PC-9 (cell line): Measurements from ENCODE around the gene DNAAF5. TPM values are rescaled to one million over a fixed set of nuclear protein-coding genes. Genes with fewer than 3 reads are reported as not detected.

Experiments used
- BruUV-seq: library from RNA; stranded (reverse); fragments of 400-500 nt; replicated peaks from 2 replicates; lab custom pipeline; 2021; lab: Mats Ljungman, UMichigan
- CTCF ChIA-PET: fragments of 300-600 bp; sonication (Branson Sonifier 250); formaldehyde crosslinking; loops from one replicate; lab custom pipeline; 2022; ENCODE audit warnings: antibody characterized with exemption; lab: Charles Lee
- POLR2A ChIA-PET: fragments of 300-600 bp; sonication (Branson Sonifier 250); formaldehyde crosslinking; loops from one replicate; lab custom pipeline; 2022; ENCODE audit warnings: antibody characterized with exemption; ENCODE audit not compliant: unreplicated experiment; lab: Charles Lee
- DNase-seq, 2 experiments: peaks; one replicate each; pipeline versions ENCODE4 v3.0.0 to v3.0.0-alpha.2; 2015 to 2022; ENCODE audit warnings: mixed read lengths in 1 of 2
- H2AFZ ChIP-seq: fragments of 200-600 bp; sonication (generic); 2 replicates; pipeline ENCODE4 v1.8.1; 2017; ENCODE audit warnings: antibody characterized with exemption
- H3F3A ChIP-seq: fragments of 200-600 bp; sonication (generic); 2 replicates; pipeline ENCODE4 v1.8.1; 2017; ENCODE audit warnings: antibody characterized with exemption, mild to moderate bottlenecking, low read depth; ENCODE audit not compliant: insufficient read depth
- H3K27ac ChIP-seq: fragments of 200-600 bp; sonication (generic); 2 replicates; pipeline ENCODE4 v1.6.1; 2016; ENCODE audit warnings: mixed run types
- H3K27me3 ChIP-seq: fragments of 200-600 bp; sonication (generic); 2 replicates; pipeline ENCODE4 v1.6.1; 2016; ENCODE audit warnings: low read depth, mixed run types; ENCODE audit not compliant: insufficient read depth
- H3K36me3 ChIP-seq: fragments of 200-600 bp; sonication (generic); 2 replicates; pipeline ENCODE4 v1.6.1; 2016; ENCODE audit warnings: low read depth, mixed run types
- H3K4me1 ChIP-seq: fragments of 200-600 bp; sonication (generic); replicated peaks from 2 replicates; pipeline ENCODE4 v1.6.1; 2016; ENCODE audit warnings: mixed run types; ENCODE audit not compliant: insufficient read depth
- H3K4me2 ChIP-seq: fragments of 200-600 bp; sonication (generic); 2 replicates; pipeline ENCODE4 v1.6.1; 2017; ENCODE audit warnings: mixed run types
- H3K4me3 ChIP-seq: fragments of 200-600 bp; sonication (generic); 2 replicates; pipeline ENCODE4 v1.6.1; 2016; ENCODE audit warnings: mixed run types
- H3K79me2 ChIP-seq: fragments of 200-600 bp; sonication (generic); 2 replicates; pipeline ENCODE4 v1.6.1; 2017; ENCODE audit warnings: low read depth, mixed run types
- H3K9me2 ChIP-seq: fragments of 200-600 bp; sonication (generic); 2 replicates; pipeline ENCODE4 v1.8.1; 2017; ENCODE audit warnings: mild to moderate bottlenecking; ENCODE audit not compliant: insufficient read depth
- H3K9me3 ChIP-seq: fragments of 200-600 bp; sonication (generic); 2 replicates; pipeline ENCODE4 v1.8.1; 2016; ENCODE audit warnings: low read depth; ENCODE audit not compliant: insufficient read depth
- H4K20me1 ChIP-seq: fragments of 200-600 bp; sonication (generic); 2 replicates; pipeline ENCODE4 v1.8.1; 2017; ENCODE audit not compliant: insufficient read depth
- CTCF ChIP-seq: fragments of 200-600 bp; sonication (generic); conservative IDR thresholded peaks from 2 replicates; pipeline ENCODE4 v1.6.1; 2017; ENCODE audit warnings: mixed run types, antibody characterized with exemption, mild to moderate bottlenecking, moderate library complexity
- EZH2 ChIP-seq: fragments of 200-600 bp; sonication (generic); IDR thresholded peaks from 2 replicates; pipeline ENCODE4 v1.8.0; 2017; ENCODE audit warnings: antibody characterized with exemption, low read depth
- intact Hi-C: fragments of 100-400 bp; cut with micrococcal nuclease; formaldehyde crosslinking; loops from one replicate; pipeline ENCODE4 v1.10.0; 2022; ENCODE audit not compliant: unreplicated experiment
- total RNA-seq: library from RNA; stranded (reverse); gene quantifications from 2 replicates; pipeline ENCODE4 v1.2.3, GENCODE V29; 2021

Gene DNAAF5
- total RNA-seq, 1 experiment from 2014 or later, result 63.2 TPM

- CTCF ChIA-PET, result no interaction called here
- POLR2A ChIA-PET, result interaction anchor here (0.7 kb wide), 1 partner anchor 45 kb away, joined by 5 read pairs; no protein-coding TSS in a partner anchor
- Histone ChIP-seq H3F3A (0 out of 2 replicates have a peak, but pooled peaks cover 13% of the 10 kb centered on the region), H3K4me1 (no peaks in the 10 kb centered on the region), H3K36me3 (no peaks in the 10 kb centered on the region), H3K27me3 (no peaks in the 10 kb centered on the region), H3K9me2 (no peaks in the 10 kb centered on the region), H3K4me2 (no peak overlapping the region), H3K27ac (no peak overlapping the region), H3K4me3 (no peak overlapping the region), H3K9me3 (no peaks in the 10 kb centered on the region), H4K20me1 (peaks cover 49% of the 10 kb centered on the region), H2AFZ (no peak overlapping the region), H3K79me2 (0 out of 2 replicates have a peak, but pooled peaks cover 4% of the 10 kb centered on the region)
- DNase-seq, result no peak
- no TSS peak for BruUV-seq
- intact Hi-C loops, result no loop called here
- TF ChIP-seq CTCF, result no peak
- TF ChIP-seq EZH2, result no peak
Observed at GRCh38 chr7:711093-711921, 15.2 kb upstream of the DNAAF5 start.

GRCh38 chr7:711922-712380, 14.5 kb upstream of the DNAAF5 start:
- Histone ChIP-seq H3K27ac (no peak overlapping the region), H4K20me1 (peaks cover 51% of the 10 kb centered on the region), H3K4me2 (no peak overlapping the region), H3K36me3 (no peaks in the 10 kb centered on the region), H3K9me2 (no peaks in the 10 kb centered on the region), H2AFZ (no peak overlapping the region), H3K9me3 (no peaks in the 10 kb centered on the region), H3K27me3 (no peaks in the 10 kb centered on the region), H3F3A (0 out of 2 replicates have a peak, but pooled peaks cover 13% of the 10 kb centered on the region), H3K4me1 (no peaks in the 10 kb centered on the region), H3K79me2 (no peaks in the 10 kb centered on the region), H3K4me3 (no peak overlapping the region)
- TF ChIP-seq EZH2 (no peak), CTCF (no peak)
- intact Hi-C loops, result no loop called here
- BruUV-seq, result no TSS peak
- DNase-seq, result no peak
- CTCF ChIA-PET, result no interaction called here
- POLR2A ChIA-PET, result no interaction called here

- Histone ChIP-seq H3K9me2 (no peaks in the 10 kb centered on the region), H3K27ac (no peak overlapping the region), H4K20me1 (peaks cover 55% of the 10 kb centered on the region), H3F3A (0 out of 2 replicates have a peak, but pooled peaks cover 13% of the 10 kb centered on the region), H3K36me3 (no peaks in the 10 kb centered on the region), H3K4me3 (no peak overlapping the region), H3K4me2 (no peak overlapping the region), H3K27me3 (no peaks in the 10 kb centered on the region), H3K9me3 (no peaks in the 10 kb centered on the region), H2AFZ (no peak overlapping the region), H3K79me2 (no peaks in the 10 kb centered on the region), H3K4me1 (no peaks in the 10 kb centered on the region)
- ChIA-PET CTCF (no interaction called here), POLR2A (no interaction called here)
- no peak for TF ChIP-seq CTCF
- TF ChIP-seq EZH2, result no peak
- no TSS peak for BruUV-seq
- DNase-seq, result no peak
- intact Hi-C loops, result no loop called here
Observed at GRCh38 chr7:712381-713138, 13.9 kb upstream of the DNAAF5 start.
